Fibroblast of pulmonary artery (primary cell): ENCODE data around the gene PTPRN2.

ENCODE experiments used
- DNase-seq: peaks from one replicate; pipeline ENCODE4 v3.0.0-alpha.2; 2010; ENCODE audit warnings: low read depth
- H3K4me3 ChIP-seq: replicated peaks from 2 replicates; pipeline ENCODE4 v1.5.1; 2011; ENCODE audit warnings: low read depth, mild to moderate bottlenecking, control low read depth, low read length, moderate library complexity
- TF ChIP-seq, protein P1 (sequence below): IDR thresholded peaks from 2 replicates; pipeline ENCODE4 v1.5.1; 2011; ENCODE audit warnings: mild to moderate bottlenecking, control low read depth, low read length, inconsistent platforms; ENCODE audit errors: missing control alignments

The PTPRN2 gene

GRCh38 chr7:158060216-158060615 is 527.4 kb downstream of the PTPRN2 start:
- no peak overlapping the region for H3K4me3 ChIP-seq
- no peak for DNase-seq
- TF ChIP-seq, protein P1, sequence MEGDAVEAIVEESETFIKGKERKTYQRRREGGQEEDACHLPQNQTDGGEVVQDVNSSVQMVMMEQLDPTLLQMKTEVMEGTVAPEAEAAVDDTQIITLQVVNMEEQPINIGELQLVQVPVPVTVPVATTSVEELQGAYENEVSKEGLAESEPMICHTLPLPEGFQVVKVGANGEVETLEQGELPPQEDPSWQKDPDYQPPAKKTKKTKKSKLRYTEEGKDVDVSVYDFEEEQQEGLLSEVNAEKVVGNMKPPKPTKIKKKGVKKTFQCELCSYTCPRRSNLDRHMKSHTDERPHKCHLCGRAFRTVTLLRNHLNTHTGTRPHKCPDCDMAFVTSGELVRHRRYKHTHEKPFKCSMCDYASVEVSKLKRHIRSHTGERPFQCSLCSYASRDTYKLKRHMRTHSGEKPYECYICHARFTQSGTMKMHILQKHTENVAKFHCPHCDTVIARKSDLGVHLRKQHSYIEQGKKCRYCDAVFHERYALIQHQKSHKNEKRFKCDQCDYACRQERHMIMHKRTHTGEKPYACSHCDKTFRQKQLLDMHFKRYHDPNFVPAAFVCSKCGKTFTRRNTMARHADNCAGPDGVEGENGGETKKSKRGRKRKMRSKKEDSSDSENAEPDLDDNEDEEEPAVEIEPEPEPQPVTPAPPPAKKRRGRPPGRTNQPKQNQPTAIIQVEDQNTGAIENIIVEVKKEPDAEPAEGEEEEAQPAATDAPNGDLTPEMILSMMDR = no peak

GRCh38 chr7:158057446-158057845 is 530.2 kb downstream of the PTPRN2 start:
- DNase-seq = no peak
- TF ChIP-seq, protein P1 = no peak
- H3K4me3 ChIP-seq = no peak overlapping the region

GRCh38 chr7:158056761-158057160 is 530.9 kb downstream of the PTPRN2 start:
- H3K4me3 ChIP-seq = no peak overlapping the region
- no peak for DNase-seq
- TF ChIP-seq, protein P1 = no peak

DNA sequence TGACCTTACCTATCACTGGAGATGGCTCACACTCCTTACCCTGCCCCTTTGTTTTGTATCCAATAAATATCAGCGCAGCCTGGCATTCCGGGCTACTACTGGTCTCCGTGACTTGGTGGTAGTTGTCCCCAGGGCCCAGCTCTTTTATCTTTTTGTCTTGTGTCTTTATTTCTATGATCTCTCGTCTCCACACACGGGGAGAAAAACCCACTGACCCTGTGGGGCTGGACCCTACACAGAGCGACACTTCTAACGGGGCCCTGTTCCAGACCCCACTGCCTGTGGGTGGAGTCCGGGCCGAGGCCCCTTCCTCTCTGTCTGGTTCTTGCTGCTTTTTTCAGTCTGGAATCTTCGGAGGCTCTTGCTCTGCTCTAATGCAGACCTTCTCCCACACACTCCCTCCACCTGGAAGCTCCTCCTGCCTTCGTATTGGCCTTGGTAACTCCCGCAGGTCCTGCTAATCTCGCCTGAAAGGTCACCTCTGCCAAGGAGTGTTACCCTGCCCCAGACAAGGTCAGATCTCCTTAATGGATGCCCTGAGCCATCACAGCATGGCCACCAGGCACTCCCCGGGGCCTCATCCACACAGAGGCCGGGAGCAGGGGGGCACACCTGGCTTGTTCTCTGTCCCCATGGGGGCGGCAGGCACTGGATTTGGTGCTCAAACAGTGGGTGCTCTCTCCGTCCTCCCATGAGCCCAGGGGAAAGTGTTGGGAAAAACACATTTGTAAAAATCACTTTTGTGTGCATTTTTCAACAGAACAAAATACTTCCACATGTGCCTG is 531.7 kb downstream of the PTPRN2 start:
- DNase-seq = no peak
- TF ChIP-seq, protein P1 = no peak
- H3K4me3 ChIP-seq = no peak overlapping the region

GRCh38 chr7:158054611-158055010 is 533.0 kb downstream of the PTPRN2 start:
- TF ChIP-seq, protein P1 = no peak
- no peak for DNase-seq
- no peak overlapping the region for H3K4me3 ChIP-seq

DNA sequence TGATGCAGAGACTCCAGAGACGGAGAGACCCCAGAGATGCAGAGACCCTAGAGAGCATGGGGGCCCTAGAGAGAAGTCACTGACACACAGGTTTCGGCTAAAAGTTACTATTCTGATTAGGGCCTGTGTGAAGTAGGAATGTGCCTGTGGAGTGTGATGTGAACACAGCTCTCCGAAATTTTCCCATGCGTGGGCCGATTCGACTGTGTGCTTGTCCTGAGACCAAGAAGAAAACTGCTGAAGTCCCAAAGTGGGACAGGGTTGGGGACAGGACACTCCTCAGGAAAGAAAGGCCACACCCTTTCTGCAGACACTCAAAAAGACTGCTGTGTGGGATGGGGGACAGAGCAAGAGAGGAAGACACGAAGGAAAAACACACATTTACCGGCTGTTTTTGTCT is 533.5 kb downstream of the PTPRN2 start:
- TF ChIP-seq, protein P1 = no peak
- no peak for DNase-seq
- no peak overlapping the region for H3K4me3 ChIP-seq

GRCh38 chr7:158053183-158053915 is 534.3 kb downstream of the PTPRN2 start:
- no peak for DNase-seq
- TF ChIP-seq, protein P1 = no peak
- H3K4me3 ChIP-seq = no peak overlapping the region
